CD4-positive, alpha-beta T cell treated with Interferon alpha-2 for 1 hour (primary cell): ENCODE measurements around the gene BCO1.

Experiments used
- DNase-seq, 2 donors: peaks; one replicate each; pipeline ENCODE4 v3.0.0-alpha.2; 2020 to 2022

BCO1 gene

DNA sequence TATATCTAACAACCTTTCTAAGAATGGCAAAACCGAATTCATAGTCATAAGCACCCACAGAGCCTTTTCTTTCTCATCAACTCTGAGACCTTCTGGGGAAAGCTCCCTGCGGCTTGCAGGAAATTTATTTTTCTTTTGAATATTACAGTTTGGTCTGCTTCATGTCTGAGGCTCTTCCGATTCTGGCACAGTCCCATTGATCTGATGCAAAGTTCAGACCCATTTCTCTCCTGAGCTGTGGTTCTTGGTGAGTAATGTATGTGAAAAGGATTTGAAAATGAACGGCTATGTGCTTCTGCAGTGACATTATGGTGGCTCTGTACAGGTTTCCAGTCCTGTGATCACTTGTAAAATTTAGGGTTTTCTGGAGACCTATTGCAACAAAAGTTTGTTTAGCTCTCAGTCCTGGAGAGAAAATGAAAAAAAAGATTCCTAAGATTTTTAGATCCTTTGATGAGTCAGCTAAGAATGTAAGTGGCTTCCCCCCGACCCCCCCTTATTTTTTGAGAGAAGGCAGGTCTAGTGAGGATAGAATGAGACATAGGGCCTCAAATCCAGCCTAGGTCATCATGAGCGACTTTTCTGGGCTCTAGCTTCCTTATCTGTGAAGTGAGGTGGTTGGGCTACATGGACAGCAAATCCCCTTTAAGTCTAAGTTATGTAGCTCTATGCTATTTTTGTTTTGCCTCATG, 80.9 kb downstream of the BCO1 start:
- DNase-seq, result no peak

- no peak for DNase-seq
These were observed 82.5 kb downstream of the BCO1 start for GRCh38 chr16:81321039-81321438.

- no peak for DNase-seq
These were observed 83.0 kb downstream of the BCO1 start for GRCh38 chr16:81321536-81321935.

DNA sequence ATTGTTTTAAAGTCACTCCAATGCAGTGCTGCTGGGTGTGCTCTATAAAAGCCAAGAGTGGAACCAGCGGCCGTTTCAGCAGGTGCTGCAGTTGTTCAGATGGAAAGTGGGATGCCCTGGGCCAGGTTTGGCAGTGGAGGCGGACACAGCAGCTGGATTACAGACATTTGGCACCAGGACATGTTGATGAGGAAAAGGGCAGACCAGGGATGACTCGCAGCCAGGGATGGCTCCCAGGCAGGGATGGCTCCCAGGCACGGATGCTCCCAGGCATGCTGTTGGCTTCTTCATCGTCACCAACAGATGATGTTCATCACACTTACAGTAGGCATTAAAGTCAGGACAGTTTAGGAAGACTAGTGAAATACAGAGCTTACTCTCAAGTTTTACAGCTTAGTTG, 86.3 kb downstream of the BCO1 start:
- no peak for DNase-seq

DNA sequence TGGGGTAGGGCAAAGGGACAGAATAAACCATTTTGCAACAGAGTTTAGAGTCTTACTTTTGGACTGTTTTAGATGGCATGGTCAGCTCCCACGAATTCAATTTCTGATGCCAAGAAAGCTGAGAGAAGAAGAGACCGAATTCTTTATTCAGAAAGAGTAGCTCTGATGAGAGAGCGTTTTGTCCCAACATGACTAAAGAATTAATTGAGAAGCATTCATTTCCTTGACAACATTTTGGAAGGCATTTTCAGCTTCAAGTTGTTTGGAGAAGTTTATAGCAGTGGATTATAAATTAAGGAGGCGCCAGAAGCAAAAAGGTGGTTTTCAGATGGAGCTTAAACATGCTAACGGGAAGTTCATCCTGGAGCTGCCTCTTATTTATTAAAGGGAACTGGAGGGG, 88.5 kb downstream of the BCO1 start:
- no peak for DNase-seq

- no peak for DNase-seq
These were observed 89.1 kb downstream of the BCO1 start for GRCh38 chr16:81327447-81328196.

GRCh38 chr16:81329947-81330346, 91.5 kb downstream of the BCO1 start:
- no peak for DNase-seq

- no peak for DNase-seq
These were observed 94.9 kb downstream of the BCO1 start for GRCh38 chr16:81333356-81333755.

DNA sequence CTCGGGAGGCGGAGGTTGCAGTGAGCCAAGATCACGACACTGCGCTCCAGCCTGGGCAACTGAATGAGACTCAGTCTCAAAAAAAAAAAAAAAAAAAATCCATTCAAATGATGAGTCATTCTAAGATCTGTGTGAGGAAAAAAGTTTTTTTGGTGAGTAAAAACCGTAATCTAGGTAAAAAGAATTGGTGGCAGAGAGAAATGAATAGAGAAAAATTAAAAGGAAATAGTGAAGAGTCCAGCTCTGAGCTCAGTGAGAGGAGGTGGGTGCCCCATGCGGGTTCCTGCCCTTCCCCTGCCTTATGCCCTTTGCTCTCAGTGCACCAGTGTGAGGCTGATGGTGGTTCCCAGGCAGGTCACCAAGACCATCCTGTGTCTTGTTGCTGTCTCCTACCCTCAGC, 97.2 kb downstream of the BCO1 start:
- no peak for DNase-seq

GRCh38 chr16:81337097-81337496, 98.6 kb downstream of the BCO1 start:
- DNase-seq, result no peak
